Tibial nerve (tissue), 4 donors: Measurements from ENCODE around the gene NUDT19. TPM values are rescaled to one million over a fixed set of nuclear protein-coding genes. Genes with fewer than 3 reads are reported as not detected.
A peak's percentile ranks its signal among the peaks of the same experiment; 100 is the strongest.

ENCODE experiments used
- DNase-seq, 2 donors: peaks; one replicate each; pipeline ENCODE4 v3.0.0-alpha.2; 2019; ENCODE audit warnings: low spot score in 2 of 2
- H3K27ac ChIP-seq, 4 donors: fragments of 200-600 bp; sonication (generic) in 3 of 4; one replicate each; pipeline ENCODE4 v1.5.1; 2017 to 2019; ENCODE audit warnings: mild to moderate bottlenecking in 1 of 4
- H3K27me3 ChIP-seq, 2 donors: fragments of 200-600 bp; sonication (generic) in 1 of 2; one replicate each; pipeline versions ENCODE4 v1.5.1 to v1.6.0; 2017 to 2019
- H3K36me3 ChIP-seq, 3 donors: fragments of 200-600 bp; sonication (generic); one replicate each; pipeline ENCODE4 v1.5.1; 2018 to 2019
- H3K4me1 ChIP-seq, 4 donors: fragments of 200-600 bp; sonication (generic) in 3 of 4; one replicate each; pipeline ENCODE4 v1.5.1; 2017 to 2019
- H3K4me3 ChIP-seq, 4 donors: fragments of 200-600 bp; sonication (generic) in 3 of 4; one replicate each; pipeline ENCODE4 v1.5.1; 2017 to 2019; ENCODE audit warnings: mild to moderate bottlenecking in 1 of 4, moderate library complexity in 1 of 4
- H3K9me3 ChIP-seq, 4 donors: fragments of 200-600 bp; sonication (generic) in 3 of 4; one replicate each; pipeline ENCODE4 v1.5.1; 2017 to 2019
- CTCF ChIP-seq, 5 experiments: fragments of 200-600 bp in 3 of 5; fragments of 450-650 bp in 2 of 5; sonication (generic) in 3 of 5; IDR thresholded peaks; one replicate each; pipeline ENCODE4 v1.5.1; 2016 to 2019; ENCODE audit warnings: antibody characterized with exemption in 5 of 5, mild to moderate bottlenecking in 3 of 5, moderate library complexity in 2 of 5
- EP300 ChIP-seq, 2 donors: sonication (generic); formaldehyde crosslinking; IDR thresholded peaks; one replicate each; pipeline ENCODE4 v1.6.1; 2017; ENCODE audit warnings: antibody characterized with exemption in 2 of 2, mild to moderate bottlenecking in 1 of 2
- POLR2A ChIP-seq, 2 donors: fragments of 450-650 bp; IDR thresholded peaks; one replicate each; pipeline ENCODE4 v1.6.1; 2017; ENCODE audit warnings: antibody characterized with exemption in 2 of 2, mild to moderate bottlenecking in 2 of 2, moderate library complexity in 2 of 2
- WGBS, 2 donors: methylation state at CpG; one replicate each; pipeline ENCODE4 v1.1.5; 2018; 5-methylcytosine and 5-hydroxymethylcytosine counted together
- total RNA-seq, 4 donors: library from RNA; depleted of rRNA; stranded (reverse); fragments of >200 nt; gene quantifications; one replicate each; pipeline ENCODE4 v1.1.0, GENCODE V29; 2016

Gene NUDT19
- total RNA-seq, 4 donors from 2014 or later, result 4.2 to 8.6 (median 5.8) TPM

GRCh38 chr19:32674931-32675719 is 16.5 kb upstream of the NUDT19 start, which contains the start of gene ANKRD27:
Gene ANKRD27 (minus strand): TSS chr19:32675180. CDS start chr19:32659015, 16,165 bp downstream.
- H3K27ac ChIP-seq, result peak within 1 kb of the TSS; percentile 46 to 90 (median 84)
- peaks cover 0 to 42% (median 6%) of the 10 kb centered on the region in 4 donors for H3K4me1 ChIP-seq
- no peaks in the 10 kb centered on the region for H3K36me3 ChIP-seq
- peaks cover 3 to 19% of the 10 kb centered on the region in 2 donors for H3K27me3 ChIP-seq
- WGBS, 2 donors, result 0 to 1% methylated on average over 27 to 53 of the region's 75 CpGs
- peak within 1 kb of the TSS; percentile 61 to 98 (median 92) for H3K4me3 ChIP-seq
- TF ChIP-seq EP300 (IDR thresholded peaks at IDR 0.05) (peak; percentile 57 to 65), POLR2A (IDR thresholded peaks at IDR 0.05) (peak in 1 of 2 donors; percentile 48), CTCF (IDR thresholded peaks at IDR 0.05) (peak in 1 of 5 experiments; percentile 19)
- H3K9me3 ChIP-seq, result no peaks in the 10 kb centered on the region
- peak; percentile 97 to 98 for DNase-seq

- H3K27ac ChIP-seq, result peak within 1 kb of the TSS; percentile 46 to 90 (median 84)
- WGBS, 2 donors, result 1 to 3% methylated on average over 13 to 16 of the region's 53 CpGs
Observed at GRCh38 chr19:32675720-32676185, 15.9 kb upstream of the NUDT19 start, which contains the start of gene RGS9BP. Gene RGS9BP (plus strand): TSS chr19:32675848. CDS start chr19:32676264, 416 bp downstream.

GRCh38 chr19:32676186-32676894 is 15.3 kb upstream of the NUDT19 start:
- no peak for DNase-seq
- no peaks in the 10 kb centered on the region for H3K36me3 ChIP-seq
- WGBS, 2 donors, result 6% methylated on average over 31 to 37 of the region's 93 CpGs
- peak overlapping the region; percentile 61 to 98 (median 92) for H3K4me3 ChIP-seq
- TF ChIP-seq EP300 (IDR thresholded peaks at IDR 0.05), result no peak
- TF ChIP-seq CTCF (IDR thresholded peaks at IDR 0.05), result no peak
- no peak for TF ChIP-seq POLR2A (IDR thresholded peaks at IDR 0.05)
- no peaks in the 10 kb centered on the region for H3K9me3 ChIP-seq
- H3K27me3 ChIP-seq, result peaks cover 3 to 19% of the 10 kb centered on the region in 2 donors
- no peak overlapping the region for H3K27ac ChIP-seq
- peaks cover 0 to 42% (median 6%) of the 10 kb centered on the region in 4 donors for H3K4me1 ChIP-seq

More at GRCh38 chr19:32675720-32676185, 15.9 kb upstream of the NUDT19 start, which contains the start of gene RGS9BP:
- no peaks in the 10 kb centered on the region for H3K36me3 ChIP-seq
- peak within 1 kb of the TSS; percentile 61 to 98 (median 92) for H3K4me3 ChIP-seq
- H3K9me3 ChIP-seq, result no peaks in the 10 kb centered on the region
- DNase-seq, result peak; percentile 54 to 58
- H3K4me1 ChIP-seq, result peaks cover 0 to 42% (median 6%) of the 10 kb centered on the region in 4 donors
- TF ChIP-seq POLR2A (IDR thresholded peaks at IDR 0.05) (no peak), CTCF (IDR thresholded peaks at IDR 0.05) (no peak), EP300 (IDR thresholded peaks at IDR 0.05) (no peak)
- H3K27me3 ChIP-seq, result peaks cover 3 to 19% of the 10 kb centered on the region in 2 donors

GRCh38 chr19:32676895-32677359 is 14.7 kb upstream of the NUDT19 start:
- DNase-seq, result no peak
- Histone ChIP-seq H3K27ac (no peak overlapping the region), H3K9me3 (no peaks in the 10 kb centered on the region), H3K36me3 (no peaks in the 10 kb centered on the region), H3K4me3 (peak overlapping the region in 1 of 4 donors; percentile 95), H3K27me3 (peaks cover 3 to 19% of the 10 kb centered on the region in 2 donors), H3K4me1 (peaks cover 0 to 39% (median 6%) of the 10 kb centered on the region in 4 donors)
- 26 to 28% methylated on average over 16 to 31 of the region's 33 CpGs for WGBS, 2 donors
- TF ChIP-seq EP300 (IDR thresholded peaks at IDR 0.05) (no peak), CTCF (IDR thresholded peaks at IDR 0.05) (no peak), POLR2A (IDR thresholded peaks at IDR 0.05) (no peak)
